Osteoblast (primary cell): Measurements from ENCODE around the gene CFAP47. TPM values are rescaled to one million over a fixed set of nuclear protein-coding genes. Genes with fewer than 3 reads are reported as not detected.

Experiments used
- DNase-seq: peaks from one replicate; pipeline ENCODE4 v3.0.0; 2011; ENCODE audit warnings: low spot score, mixed read lengths; ENCODE audit not compliant: insufficient read length; ENCODE audit errors: missing footprints
- H2AFZ ChIP-seq: 2 replicates; pipeline ENCODE4 v1.6.0; 2011; ENCODE audit warnings: mild to moderate bottlenecking, low read length
- H3K27ac ChIP-seq: 2 replicates; pipeline ENCODE4 v1.5.1; 2011; ENCODE audit warnings: mild to moderate bottlenecking, low read depth, low read length, moderate library complexity
- H3K27me3 ChIP-seq: 2 replicates; pipeline ENCODE4 v1.6.0; 2012; ENCODE audit warnings: mild to moderate bottlenecking, control low read depth, inconsistent platforms, low read length, moderate library complexity; ENCODE audit not compliant: insufficient read depth
- H3K36me3 ChIP-seq: 2 replicates; pipeline ENCODE4 v1.5.1; 2011; ENCODE audit warnings: mild to moderate bottlenecking, low read length, control low read depth, moderate library complexity; ENCODE audit not compliant: insufficient read depth
- H3K4me1 ChIP-seq: 2 replicates; pipeline ENCODE4 v1.5.1; 2011; ENCODE audit warnings: mild to moderate bottlenecking, low read length, control low read depth, moderate library complexity; ENCODE audit not compliant: insufficient read depth
- H3K4me2 ChIP-seq: 2 replicates; pipeline ENCODE4 v1.6.0; 2011; ENCODE audit warnings: mild to moderate bottlenecking, low read length; ENCODE audit not compliant: insufficient read depth
- H3K4me3 ChIP-seq: fragments of 200-600 bp; sonication (generic); 3 replicates; pipeline ENCODE4 v1.5.1; 2012; ENCODE audit warnings: mild to moderate bottlenecking, low read length, inconsistent platforms; ENCODE audit not compliant: insufficient read depth
- H3K79me2 ChIP-seq: 2 replicates; pipeline ENCODE4 v1.6.0; 2012; ENCODE audit warnings: mild to moderate bottlenecking, low read length, control low read depth, inconsistent platforms; ENCODE audit not compliant: insufficient read depth
- H3K9me3 ChIP-seq: 2 replicates; pipeline ENCODE4 v1.5.1; 2011; ENCODE audit warnings: low read depth, low read length, control low read depth
- H4K20me1 ChIP-seq: 2 replicates; pipeline ENCODE4 v1.6.0; 2012; ENCODE audit warnings: mild to moderate bottlenecking, low read length, control low read depth; ENCODE audit not compliant: insufficient read depth
- total RNA-seq: library from RNA; depleted of rRNA; stranded (reverse); fragments of >200 nt; gene quantifications from 2 replicates; pipeline ENCODE4 v1.2.3, GENCODE V29; 2012
- TF ChIP-seq, protein P1 (sequence below): IDR thresholded peaks from 2 replicates; pipeline ENCODE4 v1.5.1; 2011; ENCODE audit warnings: mild to moderate bottlenecking, low read depth, low read length, moderate library complexity; ENCODE audit errors: extremely low read depth

CFAP47 gene
- total RNA-seq, 1 donor, result not detected

DNA sequence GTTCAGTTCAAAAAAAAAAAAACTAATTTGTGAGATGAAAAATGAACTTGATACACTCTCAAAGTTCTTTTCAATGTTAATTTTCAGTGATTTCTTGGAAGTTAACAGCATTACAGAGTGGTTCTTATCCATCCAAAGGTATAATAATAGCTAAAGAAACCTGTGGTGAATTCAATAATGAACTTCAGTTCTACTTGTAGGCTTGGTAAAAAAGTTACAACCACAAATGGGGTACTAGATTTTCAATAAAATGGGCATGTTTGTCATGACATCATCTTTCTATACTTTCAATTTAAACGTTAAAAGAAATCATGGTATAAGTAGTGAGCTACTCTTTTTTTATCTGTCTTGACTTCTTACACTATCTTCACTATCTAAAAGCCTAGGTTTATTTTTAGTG, 424.8 kb downstream of the CFAP47 start:
- no peaks in the 10 kb centered on the region for H4K20me1 ChIP-seq
- H3K27ac ChIP-seq, result no peak overlapping the region
- no peak overlapping the region for H3K4me2 ChIP-seq
- TF ChIP-seq, protein P1, sequence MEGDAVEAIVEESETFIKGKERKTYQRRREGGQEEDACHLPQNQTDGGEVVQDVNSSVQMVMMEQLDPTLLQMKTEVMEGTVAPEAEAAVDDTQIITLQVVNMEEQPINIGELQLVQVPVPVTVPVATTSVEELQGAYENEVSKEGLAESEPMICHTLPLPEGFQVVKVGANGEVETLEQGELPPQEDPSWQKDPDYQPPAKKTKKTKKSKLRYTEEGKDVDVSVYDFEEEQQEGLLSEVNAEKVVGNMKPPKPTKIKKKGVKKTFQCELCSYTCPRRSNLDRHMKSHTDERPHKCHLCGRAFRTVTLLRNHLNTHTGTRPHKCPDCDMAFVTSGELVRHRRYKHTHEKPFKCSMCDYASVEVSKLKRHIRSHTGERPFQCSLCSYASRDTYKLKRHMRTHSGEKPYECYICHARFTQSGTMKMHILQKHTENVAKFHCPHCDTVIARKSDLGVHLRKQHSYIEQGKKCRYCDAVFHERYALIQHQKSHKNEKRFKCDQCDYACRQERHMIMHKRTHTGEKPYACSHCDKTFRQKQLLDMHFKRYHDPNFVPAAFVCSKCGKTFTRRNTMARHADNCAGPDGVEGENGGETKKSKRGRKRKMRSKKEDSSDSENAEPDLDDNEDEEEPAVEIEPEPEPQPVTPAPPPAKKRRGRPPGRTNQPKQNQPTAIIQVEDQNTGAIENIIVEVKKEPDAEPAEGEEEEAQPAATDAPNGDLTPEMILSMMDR, result no peak
- no peaks in the 10 kb centered on the region for H3K79me2 ChIP-seq
- no peaks in the 10 kb centered on the region for H3K9me3 ChIP-seq
- H2AFZ ChIP-seq, result no peak overlapping the region
- no peak for DNase-seq
- no peaks in the 10 kb centered on the region for H3K27me3 ChIP-seq
- H3K4me3 ChIP-seq, result no peak overlapping the region
- H3K36me3 ChIP-seq, result no peaks in the 10 kb centered on the region
- H3K4me1 ChIP-seq, result no peaks in the 10 kb centered on the region

DNA sequence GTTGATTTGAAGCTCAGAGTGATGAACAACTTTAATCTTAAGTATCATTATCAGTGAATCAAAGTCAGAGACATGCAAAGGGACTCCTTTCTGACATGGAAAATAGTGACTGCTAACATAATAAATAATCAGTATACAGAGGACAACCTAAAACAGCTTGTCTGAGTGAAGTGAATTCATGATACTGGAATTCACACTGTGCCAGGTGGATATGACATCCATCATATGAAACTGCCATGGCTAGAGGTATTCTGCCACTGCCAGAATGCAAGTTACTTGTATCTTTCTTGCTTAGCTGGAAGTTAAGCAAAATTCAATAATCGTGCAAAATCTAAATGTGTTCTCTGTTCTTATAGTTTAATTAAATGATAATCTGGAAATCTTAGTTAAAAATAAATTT, 429.0 kb downstream of the CFAP47 start:
- no peaks in the 10 kb centered on the region for H3K79me2 ChIP-seq
- no peaks in the 10 kb centered on the region for H3K9me3 ChIP-seq
- H2AFZ ChIP-seq, result no peak overlapping the region
- H3K27ac ChIP-seq, result no peak overlapping the region
- DNase-seq, result no peak
- no peak overlapping the region for H3K4me3 ChIP-seq
- H3K36me3 ChIP-seq, result no peaks in the 10 kb centered on the region
- no peak overlapping the region for H3K4me2 ChIP-seq
- H3K4me1 ChIP-seq, result no peaks in the 10 kb centered on the region
- H3K27me3 ChIP-seq, result no peaks in the 10 kb centered on the region
- TF ChIP-seq, protein P1, result no peak
- no peaks in the 10 kb centered on the region for H4K20me1 ChIP-seq

DNA sequence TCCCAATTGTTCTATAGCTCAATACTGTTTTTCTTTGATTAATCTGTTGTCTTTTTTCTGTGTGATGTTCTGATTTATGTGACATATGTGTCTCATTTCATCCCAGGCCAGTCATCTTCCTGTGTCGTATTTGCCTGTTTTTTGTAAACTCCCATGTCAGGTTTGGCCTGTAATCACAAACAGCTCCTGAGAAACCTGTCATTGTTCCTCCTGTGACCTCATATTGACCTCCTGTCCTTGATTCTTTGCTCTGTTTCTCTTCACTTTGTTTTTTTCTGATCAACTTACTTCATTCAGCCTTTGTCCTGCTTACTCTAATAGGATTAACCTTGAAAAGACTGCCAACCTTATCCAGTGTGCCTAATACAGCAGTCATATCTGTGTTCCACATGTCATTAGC, 438.3 kb downstream of the CFAP47 start:
- Histone ChIP-seq H2AFZ (no peak overlapping the region), H3K27ac (no peak overlapping the region), H3K36me3 (no peaks in the 10 kb centered on the region), H3K4me1 (no peaks in the 10 kb centered on the region), H3K27me3 (no peaks in the 10 kb centered on the region), H3K4me3 (no peak overlapping the region), H3K4me2 (no peak overlapping the region), H4K20me1 (no peaks in the 10 kb centered on the region), H3K79me2 (no peaks in the 10 kb centered on the region), H3K9me3 (no peaks in the 10 kb centered on the region)
- TF ChIP-seq, protein P1, result no peak
- DNase-seq, result no peak

DNA sequence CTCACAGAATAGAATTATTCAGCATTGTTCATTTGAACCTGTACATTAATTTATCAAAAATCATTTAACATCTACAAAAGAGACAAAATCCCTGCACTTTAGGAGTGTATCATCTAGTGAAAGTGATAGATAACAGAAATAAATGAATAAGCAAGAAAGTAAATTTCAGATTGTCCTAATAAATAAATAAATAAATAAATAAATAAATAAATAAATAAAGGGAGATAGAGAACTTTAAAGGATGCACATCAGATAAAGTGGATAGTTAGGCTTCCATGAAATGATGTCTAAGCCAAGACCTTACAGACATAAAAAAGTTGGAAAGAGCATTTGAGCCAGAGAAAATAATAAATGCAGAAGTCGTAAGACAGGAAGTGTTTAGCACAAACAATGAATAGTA, 444.7 kb downstream of the CFAP47 start:
- no peak overlapping the region for H3K4me2 ChIP-seq
- TF ChIP-seq, protein P1, result no peak
- no peaks in the 10 kb centered on the region for H4K20me1 ChIP-seq
- H3K27ac ChIP-seq, result no peak overlapping the region
- no peaks in the 10 kb centered on the region for H3K79me2 ChIP-seq
- no peaks in the 10 kb centered on the region for H3K4me1 ChIP-seq
- H3K9me3 ChIP-seq, result no peaks in the 10 kb centered on the region
- no peak for DNase-seq
- no peak overlapping the region for H2AFZ ChIP-seq
- H3K4me3 ChIP-seq, result no peak overlapping the region
- H3K36me3 ChIP-seq, result no peaks in the 10 kb centered on the region
- no peaks in the 10 kb centered on the region for H3K27me3 ChIP-seq
